HG03103 (cell line): ENCODE measurements around the gene PFN3.
"Not testable (repeated sequence)": the region's sequence is repeated elsewhere in the genome, so short reads cannot be mapped to it uniquely, and the experiment has no call there.

ENCODE experiments used
- ATAC-seq: cut with Tn5 transposase; IDR thresholded peaks from one replicate; pipeline ENCODE4 v1.9.1; 2021; ENCODE audit warnings: low read depth; ENCODE audit not compliant: unreplicated experiment

PFN3 gene

DNA sequence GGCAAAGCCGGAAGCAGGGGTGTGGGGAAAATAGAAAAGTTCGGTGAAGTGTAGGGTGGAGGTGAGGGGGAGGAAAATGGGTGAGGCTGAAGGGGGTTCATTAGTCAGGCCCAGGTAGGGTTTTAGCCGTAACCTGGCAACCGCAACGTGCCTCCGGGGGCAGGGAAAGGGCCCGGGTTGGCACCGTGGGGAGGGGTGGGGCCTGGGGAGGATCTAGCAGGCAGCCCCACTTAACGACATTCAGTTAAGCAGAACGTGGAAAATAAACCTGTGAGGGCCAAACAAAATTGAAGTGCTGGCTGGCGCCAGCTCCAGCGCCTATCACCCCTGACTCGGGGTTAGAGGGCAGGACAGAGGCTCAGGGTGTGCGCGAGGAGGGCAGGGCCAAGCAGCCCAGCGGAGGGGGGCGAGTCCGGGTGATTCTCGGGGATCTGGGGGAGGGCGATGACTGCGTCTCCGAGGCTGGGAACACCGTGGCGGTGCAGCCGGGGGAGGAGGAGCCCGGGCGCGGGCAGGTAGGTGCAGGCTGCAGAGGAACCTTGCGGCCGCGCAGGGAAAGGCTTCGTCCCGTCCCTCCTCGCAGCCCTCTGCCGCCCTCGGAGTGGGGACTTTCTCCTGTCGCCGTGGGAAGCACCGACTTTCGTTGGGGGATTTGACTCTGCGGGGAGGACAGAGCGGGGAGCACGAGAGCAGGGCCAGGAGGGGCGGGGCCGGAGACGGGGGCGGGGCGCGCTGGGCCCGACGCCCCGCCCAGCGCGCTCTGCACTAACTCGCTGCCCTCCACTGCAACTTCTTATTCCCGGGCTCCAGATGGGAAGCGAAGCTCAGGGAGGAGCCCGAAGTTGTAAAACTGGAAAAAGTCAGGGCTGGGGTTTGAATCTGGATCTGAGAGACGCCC is 37.6 kb downstream of the PFN3 start:
- ATAC-seq: no peak

DNA sequence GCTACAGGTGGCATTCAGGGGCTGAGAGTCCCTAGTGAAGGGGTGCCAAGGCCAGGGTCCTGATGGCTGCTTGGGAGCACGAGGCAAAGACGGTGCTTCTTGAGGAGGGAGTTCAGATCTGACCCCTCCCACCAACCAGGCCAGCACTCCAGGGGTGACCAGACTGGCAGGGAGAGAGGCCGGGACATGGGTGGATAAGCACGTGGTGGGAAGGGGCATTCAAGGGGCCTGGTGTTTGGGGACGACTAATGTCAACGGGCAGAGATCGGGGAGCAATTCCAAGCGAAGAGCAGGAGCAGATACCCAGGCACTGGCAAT is 38.2 kb downstream of the PFN3 start:
- no peak for ATAC-seq

DNA sequence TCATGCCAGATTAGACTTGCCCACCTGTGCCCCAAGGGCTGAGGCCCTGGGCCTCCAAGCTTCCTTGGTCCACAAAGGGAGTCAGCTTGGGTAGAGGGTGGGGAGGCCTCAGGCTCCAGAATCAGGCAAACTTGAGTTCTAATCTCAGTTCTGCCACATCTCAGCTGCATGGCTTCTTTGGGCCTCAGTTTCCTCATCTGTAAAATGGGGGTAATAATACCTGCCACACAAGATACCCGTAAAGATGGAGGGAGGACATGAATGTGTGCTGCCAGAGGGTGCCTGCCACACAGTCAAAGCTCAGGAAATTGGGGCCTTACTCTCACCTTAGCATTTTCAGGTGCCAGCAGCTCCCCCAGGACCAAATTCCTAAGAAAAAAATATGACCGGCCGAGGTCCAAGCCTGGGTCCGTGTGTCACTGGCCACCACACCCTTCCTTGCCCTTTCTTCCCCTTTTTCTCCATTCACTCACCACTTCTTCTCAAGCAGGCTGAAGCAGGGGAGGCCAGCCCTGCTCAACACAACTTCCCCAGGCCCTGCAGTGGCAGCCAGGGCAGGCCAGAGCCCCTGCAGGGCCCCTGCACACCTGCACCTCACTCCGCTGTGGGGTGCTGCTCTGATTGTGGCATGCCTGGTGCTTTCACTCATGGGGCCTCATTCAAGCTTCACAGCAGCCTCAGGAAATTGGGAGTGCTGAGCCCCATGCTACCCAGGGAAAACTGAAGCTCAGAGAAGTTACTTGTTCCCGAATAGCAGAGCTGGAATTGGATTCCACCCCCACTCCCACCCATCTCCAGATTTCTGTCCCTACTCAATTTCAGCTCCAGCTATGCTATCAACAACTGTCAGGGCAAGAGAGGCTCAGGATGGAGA is 38.8 kb downstream of the PFN3 start:
- ATAC-seq: no peak

DNA sequence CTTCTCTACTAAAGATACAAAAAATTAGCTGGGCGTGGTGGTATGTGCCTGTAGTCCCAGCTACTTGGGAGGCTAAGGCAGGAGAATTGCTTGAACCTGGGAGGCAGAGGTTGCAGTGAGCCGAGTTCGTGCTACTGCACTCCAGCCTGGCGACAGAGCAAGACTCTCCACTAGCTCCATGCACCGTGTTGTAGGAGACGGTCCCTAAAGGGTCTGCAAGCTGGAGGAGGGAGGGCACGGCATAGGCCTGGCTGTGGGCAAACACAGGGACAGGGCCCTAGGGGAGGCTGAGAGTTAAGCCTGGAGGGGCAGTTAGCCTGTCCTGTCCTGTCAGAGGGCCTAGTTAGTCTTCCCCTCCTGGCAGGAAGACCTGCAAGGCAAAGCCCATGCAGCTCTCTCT is 39.7 kb downstream of the PFN3 start:
- ATAC-seq: not testable (repeated sequence)

DNA sequence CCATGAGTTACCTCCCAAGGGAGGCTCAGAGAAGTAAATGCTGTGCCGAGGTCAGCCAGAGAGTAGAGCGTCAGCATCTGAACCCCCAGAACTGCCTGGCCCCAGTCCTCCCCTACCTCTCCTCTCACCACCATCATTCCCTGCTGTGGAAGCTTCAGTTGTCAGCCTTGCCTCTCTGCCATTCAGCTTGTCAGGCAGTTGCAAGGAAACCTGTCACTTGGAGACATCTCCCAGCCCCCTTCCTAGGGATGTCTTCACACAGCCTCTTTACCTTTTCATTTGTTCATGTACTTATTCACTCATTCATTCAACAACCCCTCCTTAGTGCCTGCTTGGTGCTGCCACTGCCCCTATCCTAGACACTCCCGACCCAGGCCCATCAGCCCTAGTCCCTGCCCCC is 40.6 kb downstream of the PFN3 start:
- ATAC-seq: no peak

DNA sequence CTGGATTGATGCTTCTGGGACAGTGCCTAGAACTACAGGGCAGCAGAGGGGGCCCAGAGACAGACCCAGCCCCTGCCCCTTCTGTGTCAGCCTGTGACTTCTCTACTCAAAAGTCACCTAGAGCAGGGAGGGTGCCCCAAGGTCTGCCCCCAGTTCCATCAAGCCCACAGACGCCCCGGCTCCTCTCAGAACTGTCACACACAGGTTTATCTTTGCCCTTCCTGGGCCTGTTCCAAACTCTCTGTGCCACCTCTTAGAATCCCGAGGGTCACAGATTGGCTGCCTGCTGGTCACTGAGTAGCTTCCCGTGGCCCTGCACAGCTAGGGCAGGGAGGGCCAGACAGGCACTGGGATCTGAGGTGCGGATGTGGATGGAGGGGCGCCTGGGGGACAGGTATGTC is 41.0 kb downstream of the PFN3 start:
- ATAC-seq: no peak

DNA sequence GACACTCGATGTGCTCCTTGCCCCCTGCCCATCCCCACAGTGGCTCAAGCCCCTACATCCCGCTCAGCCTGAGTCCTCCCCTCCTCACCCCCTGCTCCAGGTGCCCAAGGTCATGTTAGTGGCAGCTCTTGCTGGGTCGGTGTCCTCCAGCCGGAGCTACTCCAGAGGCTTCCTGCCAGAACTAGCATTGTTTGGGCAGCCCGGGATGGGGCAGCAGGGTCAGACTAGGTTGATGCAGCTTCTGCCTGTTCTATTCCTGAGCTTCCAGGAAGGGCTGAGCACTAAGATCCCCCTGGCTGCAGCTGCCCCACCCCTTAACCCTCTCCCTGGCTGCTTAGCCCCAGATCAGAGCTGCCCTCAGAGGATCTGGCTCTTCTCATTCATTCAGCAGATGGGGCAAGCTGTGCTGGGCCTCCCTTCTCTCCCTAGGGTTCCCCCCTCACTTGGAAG is 42.1 kb downstream of the PFN3 start:
- no peak for ATAC-seq

DNA sequence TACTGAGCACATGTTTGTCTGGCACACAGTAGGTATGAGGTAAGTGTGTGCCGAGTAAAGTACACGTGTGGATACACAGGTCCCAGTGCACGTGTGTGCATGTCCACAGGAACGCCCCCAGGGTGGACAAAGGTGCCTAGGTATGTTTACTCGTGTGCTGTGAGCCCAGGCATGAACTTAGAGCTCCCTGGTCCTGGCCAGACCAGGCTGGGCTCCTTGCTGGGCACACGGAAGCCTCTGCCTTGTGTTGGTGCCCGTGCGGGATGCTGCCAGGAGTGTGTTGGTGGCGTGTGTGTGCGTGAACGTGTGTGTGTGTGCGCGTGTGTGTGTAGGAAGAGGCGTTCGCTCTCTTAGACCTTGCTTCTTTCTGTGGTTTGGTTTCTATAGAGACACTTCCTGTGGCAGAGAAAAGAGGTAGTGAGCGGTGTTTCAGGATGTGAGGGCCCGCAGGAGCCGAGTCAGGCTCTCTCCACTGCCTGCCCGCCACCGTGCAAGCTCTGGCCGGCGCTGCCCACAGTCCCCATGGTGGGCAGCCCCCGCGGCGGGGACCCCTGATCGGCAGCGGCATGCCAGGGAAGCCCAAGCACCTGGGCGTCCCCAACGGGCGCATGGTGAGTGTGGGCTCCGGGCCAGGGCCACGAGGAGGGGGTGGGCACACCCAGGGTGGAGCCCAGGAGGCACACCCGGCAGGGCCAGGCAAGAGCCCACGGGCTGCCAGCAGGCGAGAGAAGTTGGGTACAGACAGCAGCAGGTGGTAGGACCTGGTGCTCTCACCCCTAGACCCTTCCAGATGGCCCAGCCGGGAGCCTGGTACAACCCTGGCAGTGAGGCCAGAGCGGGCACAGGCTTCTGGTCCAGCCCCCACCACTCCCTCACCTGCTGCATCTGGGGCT is 42.8 kb downstream of the PFN3 start, which contains the start of gene RGS14:
RGS14 (plus strand) TSS at position 466 of the 893 bp plus-strand sequence; CDS start at position 567, 101 bp downstream.
- peak; percentile 89 for ATAC-seq

DNA sequence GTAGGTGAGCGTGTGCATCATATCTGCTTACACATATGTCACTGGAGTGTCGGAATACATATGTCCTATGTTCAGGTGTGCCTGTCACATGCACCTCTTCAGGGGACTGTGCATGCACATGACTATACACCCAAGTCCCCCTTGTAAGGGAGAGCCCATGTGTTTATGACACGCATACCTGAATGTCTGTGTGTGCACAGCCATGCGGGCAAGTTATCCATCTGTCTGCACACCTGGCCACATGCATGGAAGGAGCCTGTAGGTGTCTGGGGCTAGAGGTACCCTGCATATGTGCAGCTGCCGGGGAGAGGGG is 43.4 kb downstream of the PFN3 start:
- no peak for ATAC-seq

DNA sequence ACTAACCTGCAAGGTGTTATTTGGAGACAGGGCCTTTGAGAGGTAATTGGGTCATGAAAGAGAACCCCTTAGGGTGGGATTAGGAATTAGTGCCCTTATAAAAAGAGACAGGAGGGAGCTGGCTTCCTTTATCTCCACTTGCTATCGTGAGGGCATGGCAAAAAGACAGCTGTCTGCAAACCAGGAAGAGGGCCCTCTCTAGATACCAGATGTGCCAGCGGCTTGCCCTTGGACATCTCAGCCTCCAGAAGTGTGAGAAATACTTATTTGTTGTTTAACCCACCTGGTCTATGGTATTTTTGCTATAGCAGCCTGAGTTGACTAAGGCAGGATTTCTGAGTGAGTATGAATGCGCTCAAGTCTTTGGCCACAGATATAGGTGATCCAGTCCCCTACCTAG is 43.7 kb downstream of the PFN3 start:
- no peak for ATAC-seq

DNA sequence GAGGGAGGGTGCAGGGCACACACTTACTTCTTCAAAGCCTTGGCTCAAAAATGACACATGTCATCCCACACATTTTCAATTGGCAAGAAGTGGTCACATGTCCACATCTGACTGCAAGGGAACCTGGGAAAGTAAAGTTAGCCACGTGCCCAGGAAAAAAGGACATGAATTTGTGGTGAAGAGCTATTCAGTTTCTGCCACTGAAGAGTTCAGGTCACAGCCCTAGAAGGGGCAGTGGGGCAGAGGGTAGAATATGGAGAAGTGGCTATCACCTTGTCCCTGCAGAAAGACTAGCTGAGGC is 44.6 kb downstream of the PFN3 start:
- no peak for ATAC-seq

DNA sequence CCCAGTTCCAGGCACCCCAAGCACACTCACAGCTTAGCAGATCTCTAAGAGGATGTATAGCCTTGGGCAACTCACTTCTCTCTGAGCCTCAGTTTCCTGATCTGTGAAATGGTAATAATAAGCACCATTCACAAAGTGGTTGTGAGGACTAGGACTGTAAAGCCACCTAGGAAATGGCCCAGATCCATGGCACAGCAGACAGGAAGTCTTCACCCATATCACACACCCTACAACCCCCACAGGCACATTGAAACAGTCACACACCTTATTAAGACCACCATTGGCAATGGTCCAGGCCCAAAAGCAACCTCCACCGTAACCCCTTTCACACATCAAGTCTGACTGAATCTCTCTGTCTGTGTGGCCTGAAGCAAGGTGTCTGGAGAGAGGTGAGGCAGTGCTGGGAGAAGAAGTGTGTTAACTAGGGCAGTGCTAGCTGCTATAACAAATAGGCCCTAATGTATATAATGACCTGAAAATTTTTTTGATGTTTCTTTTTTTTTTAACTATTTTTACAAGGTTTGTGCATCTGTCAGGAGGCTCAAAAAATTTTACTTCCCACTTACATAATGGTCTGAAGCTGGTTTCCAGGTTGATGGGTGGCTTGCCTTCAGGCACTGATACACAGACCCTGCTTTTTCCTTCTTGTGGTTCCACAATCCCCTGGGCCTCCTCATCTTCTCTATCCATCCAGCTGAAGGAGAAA is 45.1 kb downstream of the PFN3 start:
- no peak for ATAC-seq

DNA sequence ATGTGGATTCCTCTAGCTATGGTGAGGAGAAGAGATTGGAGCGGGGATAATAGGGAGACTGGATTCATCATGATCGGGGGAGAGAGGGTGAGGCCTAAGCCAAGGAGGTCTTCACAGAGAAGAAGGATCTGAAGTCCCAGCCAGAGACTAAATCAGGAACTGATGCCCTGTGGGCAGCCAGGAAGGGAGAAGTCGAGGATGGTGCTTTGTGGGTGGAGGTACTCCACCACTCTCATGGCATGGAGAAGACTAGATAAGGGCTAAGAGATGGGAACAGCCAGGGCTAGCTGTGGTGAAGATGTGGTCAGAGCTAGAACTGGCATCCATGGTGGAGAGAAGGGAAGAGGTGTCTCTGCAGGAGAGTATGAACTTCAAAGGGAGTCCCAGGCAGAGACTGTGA is 45.8 kb downstream of the PFN3 start:
- ATAC-seq: no peak

DNA sequence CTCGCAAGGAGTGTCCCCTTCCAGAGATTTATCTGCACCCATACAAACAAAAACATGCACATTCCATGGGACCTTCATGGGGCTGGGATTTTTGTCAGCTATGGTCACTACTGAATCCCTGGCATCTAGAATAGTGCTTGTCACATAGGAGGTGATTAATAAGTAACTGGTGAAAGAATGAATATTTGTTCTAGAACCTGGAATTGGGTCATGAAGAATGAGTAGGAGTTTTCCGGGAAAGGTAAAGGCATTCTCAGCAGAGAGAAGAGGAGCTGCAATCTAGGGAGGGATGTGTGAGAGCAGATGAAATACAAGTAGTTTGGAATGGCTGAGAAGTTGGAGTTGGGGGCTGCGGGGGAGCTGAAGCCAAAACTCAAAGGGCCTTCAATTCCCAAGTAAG is 46.2 kb downstream of the PFN3 start:
- no peak for ATAC-seq

DNA sequence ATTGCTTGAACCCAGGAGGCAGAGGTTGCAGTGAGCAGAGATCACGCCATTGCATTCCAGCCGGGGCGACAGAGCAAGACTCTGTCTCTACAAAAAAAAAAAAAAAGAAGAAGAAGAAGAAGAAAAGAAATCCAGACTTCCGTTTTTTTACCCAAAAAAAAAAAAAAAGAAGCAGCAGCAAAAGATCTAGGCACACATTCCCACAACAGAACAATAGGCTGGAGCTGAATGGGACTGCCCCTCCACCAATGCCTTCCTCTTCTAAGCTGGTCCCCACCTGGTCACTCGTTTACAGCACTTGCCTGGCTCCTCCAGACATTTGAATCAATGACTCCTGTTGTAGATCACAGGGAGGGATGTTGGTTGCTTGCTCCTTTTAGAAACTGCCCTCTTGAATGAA is 47.4 kb downstream of the PFN3 start:
- no peak for ATAC-seq

DNA sequence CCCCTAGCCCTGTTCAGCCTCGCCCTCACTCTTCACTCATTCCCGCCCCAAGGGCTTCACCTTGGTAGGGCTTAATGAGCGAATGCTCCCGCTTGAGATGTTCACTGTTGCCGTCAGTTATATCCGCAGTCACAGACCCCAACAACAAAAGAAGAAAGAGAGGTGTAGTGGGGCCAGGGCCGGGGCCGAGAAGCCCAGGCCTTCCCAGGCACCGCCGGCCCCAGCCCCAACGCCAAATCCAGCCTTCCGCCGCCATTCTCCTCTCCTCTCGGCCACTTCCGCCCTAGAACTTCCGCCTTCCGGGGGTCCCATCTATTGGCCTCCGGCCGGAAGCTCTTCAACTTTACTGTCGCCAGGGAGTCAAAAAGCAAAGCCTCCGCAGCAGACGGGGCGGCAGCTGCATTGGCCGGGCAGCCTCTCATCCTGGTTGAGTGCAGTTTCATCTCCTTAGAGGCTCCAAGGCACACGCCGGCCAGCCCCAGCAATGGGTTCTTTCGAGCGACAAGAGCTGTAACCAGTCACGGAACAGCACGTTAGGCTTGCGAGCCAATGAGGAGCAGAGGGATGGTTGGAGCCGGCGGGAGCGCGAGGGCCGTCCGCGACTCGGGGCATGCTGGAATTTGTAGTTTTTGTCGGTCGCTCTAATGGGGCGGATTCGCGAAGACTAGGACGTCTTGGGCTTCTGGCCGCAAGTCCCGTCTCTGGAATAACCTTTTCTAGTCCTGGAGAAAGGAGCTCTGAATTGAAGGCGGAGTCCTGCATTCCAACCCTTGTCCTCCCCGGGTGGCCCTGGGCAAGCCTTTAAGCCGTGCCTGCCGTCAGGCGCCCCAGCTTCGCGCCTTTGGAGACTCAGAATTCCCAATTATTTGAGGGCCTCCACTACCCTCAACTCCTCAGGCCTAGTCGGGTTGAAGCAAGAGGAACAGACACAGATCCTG is 48.8 kb downstream of the PFN3 start, which contains the start of gene LMAN2:
LMAN2 (minus strand) TSS at position 277 of the 938 bp plus-strand sequence; CDS start at position 256, 21 bp downstream.
- peak; percentile 95 for ATAC-seq

DNA sequence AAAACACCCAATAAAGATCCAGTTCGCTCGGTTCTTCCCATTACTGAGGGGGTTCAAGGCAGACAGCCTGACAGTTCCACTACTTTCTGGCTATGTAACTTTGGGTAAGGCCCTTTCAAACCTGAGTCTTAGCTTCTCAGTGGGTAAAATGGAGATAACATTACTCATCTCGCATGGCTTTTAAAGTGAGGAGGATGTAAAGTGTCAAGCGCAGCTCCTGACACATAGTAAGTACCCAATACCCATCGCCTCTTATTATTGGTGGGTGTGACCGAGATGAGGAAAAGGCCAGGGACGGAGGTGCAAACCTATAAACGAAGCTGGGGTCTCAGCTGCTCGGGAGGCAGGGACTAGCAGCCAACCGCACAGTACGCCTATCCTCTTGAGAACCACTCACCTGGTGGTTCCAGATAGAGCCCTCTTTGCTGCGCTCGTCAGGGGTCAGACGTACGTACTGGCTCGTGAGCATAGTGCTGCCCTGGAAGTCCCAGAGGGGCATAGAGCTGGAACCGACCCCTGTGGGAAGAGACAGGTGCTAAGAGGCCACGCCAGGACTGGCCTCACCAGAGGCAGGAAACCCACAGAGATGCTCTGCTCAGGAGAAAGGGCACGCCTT is 49.6 kb downstream of the PFN3 start:
- ATAC-seq: no peak
